LHCN-M2 (cell line): Measurements from ENCODE around the gene MROH7. TPM values are rescaled to one million over a fixed set of nuclear protein-coding genes. Genes with fewer than 3 reads are reported as not detected.

Source experiments
- DNase-seq: peaks from one replicate; pipeline ENCODE4 v3.0.0-alpha.2; 2012; ENCODE audit warnings: low read depth
- total RNA-seq: library from RNA; depleted of rRNA; stranded (reverse); fragments of >200 nt; gene quantifications from 2 replicates; pipeline ENCODE4 v1.2.3, GENCODE V29; 2014

Gene MROH7
- total RNA-seq, 1 experiment from 2014 or later = not detected

DNA sequence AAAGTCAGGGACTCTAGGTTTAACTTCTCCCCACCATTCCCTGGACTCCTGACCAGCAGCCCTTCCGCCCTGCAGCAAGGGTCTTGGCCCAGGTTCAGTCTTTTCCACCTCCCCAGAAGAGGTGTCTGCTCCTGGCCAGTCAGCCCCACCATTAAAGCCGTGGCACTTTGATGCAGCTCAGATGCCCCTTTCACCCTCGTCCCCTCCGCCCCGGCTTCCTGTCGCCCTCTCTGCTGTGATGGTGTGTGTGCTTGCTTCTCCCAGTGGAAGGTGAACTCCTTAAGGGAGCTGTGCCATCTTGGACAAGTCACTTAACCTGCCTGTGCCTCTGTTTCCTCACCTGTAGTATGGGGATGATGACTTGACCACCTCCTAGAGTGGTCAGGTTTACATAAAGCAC lies 56.3 kb downstream of the MROH7 start:
- DNase-seq = no peak

GRCh38 chr1:54698346-54698745 lies 56.8 kb downstream of the MROH7 start:
- DNase-seq = no peak

GRCh38 chr1:54699936-54700525 lies 58.4 kb downstream of the MROH7 start:
- DNase-seq = no peak

GRCh38 chr1:54701066-54701465 lies 59.5 kb downstream of the MROH7 start:
- DNase-seq = no peak

- DNase-seq = no peak
Observed at GRCh38 chr1:54701996-54702395, 60.4 kb downstream of the MROH7 start.

DNA sequence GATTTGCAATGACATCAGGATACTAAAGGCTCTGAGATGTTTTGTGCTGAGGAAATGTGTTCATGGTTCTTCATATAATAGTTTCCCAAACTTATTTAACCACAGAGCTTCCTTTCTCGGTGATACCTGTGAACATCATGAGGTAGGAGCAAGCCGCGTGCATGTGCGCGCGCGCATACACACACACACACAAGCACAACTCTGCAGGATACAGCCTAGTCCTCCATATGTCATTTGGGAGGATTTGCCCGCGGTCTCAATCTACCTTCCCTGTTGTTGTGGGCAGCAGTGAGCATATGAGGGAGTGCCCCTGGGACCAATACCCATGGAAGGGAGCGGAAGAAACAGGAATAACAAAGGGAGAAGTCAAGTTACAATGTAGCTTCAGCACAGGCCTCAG lies 61.9 kb downstream of the MROH7 start:
- DNase-seq = no peak

DNA sequence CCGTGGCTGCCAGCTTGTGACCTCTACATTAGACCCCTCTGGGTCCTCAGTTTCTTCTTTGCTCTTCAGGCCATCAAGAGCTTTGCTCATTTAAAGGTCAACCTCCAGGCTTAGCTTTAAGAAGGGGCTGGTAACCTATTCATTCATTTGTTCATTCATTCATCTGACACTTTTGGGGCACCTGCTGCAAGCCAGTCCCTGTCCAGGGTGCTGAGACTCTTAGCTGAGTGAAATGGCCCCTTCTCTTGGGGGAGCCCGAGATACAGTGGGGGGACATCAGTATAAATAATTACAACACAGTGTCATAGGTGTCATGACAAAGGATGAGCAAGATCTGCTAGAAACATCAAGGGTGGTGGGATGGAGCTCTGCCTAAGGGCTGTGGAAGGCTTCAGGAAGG lies 63.6 kb downstream of the MROH7 start:
- no peak for DNase-seq

DNA sequence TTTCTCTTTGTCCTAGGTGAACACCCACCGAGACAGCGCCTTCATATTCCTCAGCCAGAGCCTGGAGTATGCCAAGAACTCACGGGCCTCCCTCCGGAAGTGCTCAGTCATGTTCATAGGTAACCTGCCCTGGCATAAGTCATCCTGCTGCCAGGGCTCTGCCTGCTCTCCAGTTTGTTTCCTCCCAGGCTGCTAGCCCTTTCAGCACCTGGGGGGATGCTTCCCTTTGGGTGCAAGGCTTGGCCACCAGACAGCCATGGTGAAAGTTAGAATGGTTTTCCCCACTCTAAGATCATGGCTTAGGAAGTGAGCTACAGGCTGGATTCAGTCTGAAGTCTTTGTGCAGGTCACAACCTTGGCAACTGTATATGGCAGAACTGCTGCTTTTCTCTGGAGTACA lies 64.8 kb downstream of the MROH7 start:
- DNase-seq = no peak

DNA sequence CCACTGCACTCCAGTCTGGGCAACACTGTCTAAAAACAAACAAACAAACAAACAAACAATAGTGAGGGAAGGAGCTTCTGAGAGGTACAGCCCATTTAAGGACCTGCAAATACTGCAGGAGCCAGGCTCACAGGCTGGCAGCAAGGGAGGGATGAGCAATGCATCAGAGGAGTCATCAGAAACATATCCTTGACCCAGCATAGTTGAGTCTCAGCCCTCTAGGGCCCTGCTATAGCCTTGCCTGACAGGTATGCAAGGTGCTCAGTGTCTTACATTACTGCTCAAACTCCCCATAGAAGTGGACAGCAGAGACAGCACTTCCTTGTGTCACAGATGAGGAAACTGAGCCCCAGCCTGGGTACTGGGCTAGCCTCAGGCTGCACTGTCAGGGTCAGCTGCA lies 66.8 kb downstream of the MROH7 start:
- no peak for DNase-seq

GRCh38 chr1:54709547-54710292 lies 68.1 kb downstream of the MROH7 start:
- peak; percentile 5 for DNase-seq

GRCh38 chr1:54710434-54710833 lies 68.8 kb downstream of the MROH7 start:
- DNase-seq = no peak

- no peak for DNase-seq
Observed at GRCh38 chr1:54710841-54711240, 69.3 kb downstream of the MROH7 start.

GRCh38 chr1:54711536-54711935 lies 70.0 kb downstream of the MROH7 start:
- DNase-seq = no peak

DNA sequence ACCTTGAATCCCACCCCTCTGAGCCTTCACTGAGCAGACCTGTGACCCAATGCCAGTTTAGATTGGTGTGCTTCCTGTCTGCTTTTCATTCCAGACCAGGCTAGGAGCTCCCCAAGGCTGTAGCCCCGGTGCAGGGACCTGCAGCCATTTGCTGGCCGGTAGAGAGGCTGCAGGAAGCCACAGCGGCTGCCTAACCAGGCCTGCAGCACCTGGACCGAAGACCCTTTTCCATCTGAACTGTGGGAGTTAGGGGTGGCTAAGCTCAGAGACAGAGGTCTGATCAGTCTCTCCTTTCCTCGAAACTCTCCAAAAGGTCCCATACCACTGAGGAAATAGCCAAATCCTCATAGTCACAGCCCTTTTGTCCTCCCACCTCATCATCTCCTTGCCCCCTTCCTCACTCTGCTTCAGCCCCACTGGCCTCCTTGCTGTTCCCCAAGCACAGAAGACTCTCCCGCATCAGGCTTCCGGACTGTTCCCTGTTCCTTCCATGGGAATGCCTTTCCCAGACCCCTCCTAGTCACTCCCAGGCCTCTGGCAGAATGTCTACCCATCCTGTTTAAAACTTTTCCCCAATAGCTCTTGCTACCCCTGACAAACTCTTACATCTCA lies 73.4 kb downstream of the MROH7 start:
- DNase-seq = no peak

DNA sequence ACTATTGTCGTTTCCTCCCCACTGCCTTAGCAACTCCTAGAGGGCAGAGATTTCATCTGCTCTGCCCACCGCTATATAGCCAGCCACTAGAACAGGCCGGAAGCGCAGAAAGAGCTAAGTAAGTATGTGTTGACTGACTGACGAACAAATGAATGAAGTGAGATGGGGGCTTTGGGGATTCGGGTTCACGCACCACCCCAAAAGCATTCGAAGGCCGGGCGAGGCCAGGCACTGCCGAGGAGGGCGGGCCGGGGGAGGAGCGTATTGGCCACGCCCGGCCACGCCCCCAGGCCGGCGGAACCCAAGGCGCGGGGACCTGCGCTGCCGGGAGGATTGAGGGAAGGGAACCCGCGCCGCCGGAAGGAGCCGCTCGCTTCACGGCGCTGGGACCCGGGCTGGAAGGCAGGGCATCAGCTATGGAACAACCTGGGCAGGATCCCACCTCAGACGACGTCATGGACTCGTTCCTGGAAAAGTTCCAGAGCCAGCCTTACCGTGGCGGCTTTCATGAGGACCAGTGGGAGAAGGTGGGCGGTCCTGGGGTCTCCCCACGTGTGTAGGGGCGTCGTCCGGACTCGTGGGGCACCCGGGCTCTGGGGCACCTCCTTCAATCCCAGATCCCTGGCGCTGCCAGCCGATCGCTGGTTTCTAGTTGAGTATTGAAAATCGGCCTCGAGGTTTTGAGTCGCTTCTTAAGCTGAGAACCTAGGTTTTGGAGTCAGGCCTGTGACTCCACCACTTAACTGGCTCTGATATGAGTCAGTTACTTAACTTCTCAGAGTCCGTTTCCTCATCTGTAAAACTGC lies 74.1 kb downstream of the MROH7 start, which contains the start of gene TTC4:
TSS of gene TTC4 (plus strand) at position 369 of the 806 bp plus-strand sequence. CDS start at position 417, 48 bp downstream.
- peak; percentile 75 for DNase-seq

DNA sequence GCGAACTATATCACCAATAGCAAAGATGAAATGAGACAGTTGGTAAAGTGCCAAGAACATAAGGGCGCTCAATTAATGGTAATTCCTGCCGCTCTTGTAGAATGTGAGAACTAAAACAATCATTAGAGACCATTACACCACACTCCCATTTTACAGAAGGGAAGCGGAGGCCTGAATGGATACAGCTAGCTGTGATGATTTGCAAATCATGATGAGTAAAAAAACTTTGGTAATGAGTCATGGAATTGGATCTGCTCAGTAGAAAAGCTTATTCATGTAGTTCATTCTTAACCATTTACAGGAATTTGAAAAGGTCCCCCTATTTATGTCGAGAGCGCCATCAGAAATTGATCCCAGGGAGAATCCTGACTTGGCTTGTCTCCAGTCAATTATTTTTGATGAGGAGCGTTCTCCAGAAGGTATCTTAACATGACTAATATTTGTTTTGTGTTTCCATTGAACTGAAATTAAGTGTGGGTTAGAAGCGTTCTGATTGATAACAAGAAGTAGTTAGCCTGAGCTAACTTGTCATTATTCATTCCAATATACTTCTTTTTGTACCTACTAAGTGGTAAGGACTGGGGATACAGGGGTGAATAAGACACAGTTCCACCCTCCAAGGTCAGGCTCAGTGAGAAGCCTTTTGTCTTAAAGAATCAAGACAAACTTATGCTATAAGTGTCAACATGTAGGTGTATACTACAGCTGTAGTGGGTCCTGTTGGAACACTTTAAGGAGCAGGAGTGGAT lies 74.9 kb downstream of the MROH7 start:
- peak; percentile 69 for DNase-seq

DNA sequence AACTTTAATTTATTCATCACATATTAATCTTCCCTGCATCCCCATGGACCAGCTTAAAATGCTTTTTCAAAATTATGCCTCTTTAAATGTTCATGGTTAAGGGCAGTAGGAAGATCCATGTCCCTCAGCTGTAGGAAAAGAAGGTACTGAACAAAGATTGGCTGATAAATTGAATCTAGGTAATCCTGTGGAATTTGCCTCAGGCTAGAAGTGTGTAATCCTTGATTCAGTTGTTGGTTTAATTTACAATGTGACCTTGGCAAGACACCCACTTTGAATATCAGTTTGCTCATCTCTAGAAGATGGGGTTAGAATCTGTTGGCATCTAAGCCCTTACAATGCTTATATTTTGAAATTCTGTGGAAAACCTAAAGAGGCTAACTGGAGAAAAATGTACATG lies 80.1 kb downstream of the MROH7 start:
- no peak for DNase-seq

DNA sequence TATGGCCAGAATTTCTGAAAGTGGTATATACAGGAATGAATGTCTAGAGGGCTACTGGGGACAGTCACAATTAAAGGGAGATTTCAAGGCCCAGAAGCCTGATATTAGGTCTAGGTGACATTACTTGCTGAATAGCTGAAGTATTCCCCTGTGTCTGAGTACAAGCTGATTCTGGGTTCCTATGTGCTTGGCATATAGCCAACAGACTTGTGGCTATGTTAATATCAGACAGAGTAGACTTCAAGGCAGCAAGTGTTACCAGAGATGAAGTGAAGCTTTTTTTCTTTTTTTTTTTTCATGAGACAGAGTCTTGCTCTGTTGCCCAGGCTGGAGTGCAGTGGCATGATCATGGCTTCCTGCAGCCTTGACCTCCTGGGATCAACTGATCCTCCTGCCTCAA lies 82.4 kb downstream of the MROH7 start:
- no peak for DNase-seq

DNA sequence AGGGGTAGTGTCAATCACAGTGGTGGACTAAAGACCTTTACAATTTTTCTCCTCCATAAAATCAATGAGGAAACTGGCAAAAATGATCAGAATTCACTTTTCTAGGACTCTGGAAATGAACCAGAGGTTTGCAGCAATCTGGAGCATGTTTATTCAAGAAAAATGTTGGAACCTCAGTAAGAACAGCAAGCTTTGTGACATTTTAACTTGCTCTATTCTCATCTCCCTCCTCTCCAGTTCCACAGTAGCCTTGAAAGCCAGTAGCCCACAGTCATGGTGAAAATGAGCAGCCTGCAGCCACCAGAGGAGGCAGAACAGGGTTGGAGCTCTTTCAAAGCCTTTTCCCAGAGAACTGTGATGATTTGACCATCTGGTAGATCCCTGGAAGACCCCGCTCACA lies 83.2 kb downstream of the MROH7 start:
- DNase-seq = no peak

GRCh38 chr1:54728027-54728426 lies 86.4 kb downstream of the MROH7 start:
- DNase-seq = no peak

DNA sequence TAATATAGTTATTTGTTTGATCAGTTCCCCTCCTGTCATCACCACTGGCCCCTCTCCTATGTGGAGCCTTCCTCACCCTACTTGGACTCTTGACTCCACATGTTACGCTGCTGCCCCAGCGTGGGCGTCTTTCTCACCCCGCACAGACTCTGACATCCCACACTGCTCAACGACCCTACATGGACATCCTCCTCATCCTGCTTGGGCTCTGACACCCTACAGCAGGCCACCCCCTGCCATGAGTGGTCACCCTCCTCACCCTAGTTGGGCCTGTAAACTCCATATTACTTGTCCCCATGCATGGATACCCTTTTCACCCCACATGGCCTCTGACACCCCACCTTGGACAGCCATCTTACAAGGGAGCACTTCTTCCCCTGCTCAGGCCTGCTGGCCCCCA lies 95.1 kb downstream of the MROH7 start:
- no peak for DNase-seq
